Measurements from ENCODE around the gene DFFA. TPM values are rescaled to one million over a fixed set of nuclear protein-coding genes. Genes with fewer than 3 reads are reported as not detected.
A peak's percentile ranks its signal among the peaks of the same experiment; 100 is the strongest.

DFFA gene
- total RNA-seq, 2 experiments from 2014 or later = 102 to 103 TPM

DNA sequence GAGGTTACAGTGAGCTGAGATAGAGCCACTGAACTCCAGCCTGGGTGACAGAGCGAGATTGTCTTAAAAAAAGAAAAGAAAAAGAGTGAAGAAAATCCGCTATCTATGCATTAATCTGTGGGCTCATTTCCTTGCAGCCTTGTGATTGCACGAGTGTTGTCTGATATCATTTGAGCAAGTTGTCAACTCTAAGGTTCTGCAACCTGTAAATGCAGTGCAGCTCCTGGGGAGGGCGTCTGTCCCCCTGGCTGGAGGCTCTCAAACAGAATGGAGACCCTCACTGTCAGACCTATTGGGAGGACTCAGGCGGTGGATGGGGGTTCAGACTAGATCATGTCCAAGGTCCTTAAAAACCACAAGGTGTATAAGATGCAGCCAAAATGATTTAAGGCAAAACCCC is 16.3 kb downstream of the DFFA start:
- DNase-seq = no peak
- H3K36me3 Mint-ChIP-seq = peaks cover 21% of the 10 kb centered on the region
- no peak overlapping the region for H3K27ac Mint-ChIP-seq
- no peaks in the 10 kb centered on the region for H3K27me3 Mint-ChIP-seq
- peaks cover 5% of the 10 kb centered on the region for H3K4me1 Mint-ChIP-seq
- H3K9me3 Mint-ChIP-seq = no peaks in the 10 kb centered on the region
- H3K4me3 Mint-ChIP-seq = no peak overlapping the region

DNA sequence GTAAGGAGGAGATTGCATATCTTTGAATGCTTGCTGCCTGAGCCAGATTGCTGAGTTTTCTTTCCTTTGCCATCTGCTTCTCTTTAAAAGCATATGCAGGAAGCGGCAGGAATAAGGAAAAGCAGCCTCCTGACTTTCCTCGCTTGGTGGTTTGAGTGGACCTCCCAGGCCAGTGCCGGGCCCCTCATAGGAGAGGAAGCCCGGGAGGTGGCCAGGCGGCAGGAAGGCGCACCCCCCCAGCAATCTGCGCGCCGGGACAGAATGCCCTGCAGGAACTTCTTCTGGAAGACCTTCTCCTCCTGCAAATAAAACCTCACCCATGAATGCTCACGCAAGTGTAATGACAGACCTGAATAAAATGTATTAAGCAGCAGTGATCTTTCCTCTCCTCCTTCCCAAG is 21.0 kb downstream of the DFFA start:
- Mint-ChIP-seq H3K4me1 (no peaks in the 10 kb centered on the region), H3K27ac (no peak overlapping the region), H3K36me3 (peaks cover 19% of the 10 kb centered on the region), H3K9me3 (no peaks in the 10 kb centered on the region), H3K27me3 (no peaks in the 10 kb centered on the region), H3K4me3 (no peak overlapping the region)
- DNase-seq = no peak

DNA sequence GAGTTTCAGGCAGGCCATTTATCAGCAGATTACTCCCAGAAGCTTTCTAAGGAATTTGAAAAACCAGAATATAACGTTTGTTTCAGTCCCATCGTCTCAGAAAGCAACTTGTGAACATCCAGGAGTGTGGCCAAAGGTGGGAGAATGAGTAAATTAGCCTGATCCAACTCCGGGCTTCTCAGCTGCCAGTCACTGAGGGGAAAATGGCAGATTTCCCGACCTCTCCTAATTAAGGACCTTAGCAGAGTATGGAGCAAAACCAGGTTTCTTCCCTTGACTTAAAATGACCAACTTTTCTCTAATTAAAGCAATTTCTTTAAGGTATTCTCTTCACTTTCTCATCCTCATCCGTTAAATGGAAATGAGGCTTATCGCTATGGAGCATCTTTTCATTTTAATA is 21.5 kb downstream of the DFFA start:
- H3K27ac Mint-ChIP-seq = no peak overlapping the region
- no peaks in the 10 kb centered on the region for H3K27me3 Mint-ChIP-seq
- DNase-seq = no peak
- H3K4me3 Mint-ChIP-seq = no peak overlapping the region
- H3K36me3 Mint-ChIP-seq = peaks cover 15% of the 10 kb centered on the region
- H3K4me1 Mint-ChIP-seq = no peaks in the 10 kb centered on the region
- no peaks in the 10 kb centered on the region for H3K9me3 Mint-ChIP-seq

DNA sequence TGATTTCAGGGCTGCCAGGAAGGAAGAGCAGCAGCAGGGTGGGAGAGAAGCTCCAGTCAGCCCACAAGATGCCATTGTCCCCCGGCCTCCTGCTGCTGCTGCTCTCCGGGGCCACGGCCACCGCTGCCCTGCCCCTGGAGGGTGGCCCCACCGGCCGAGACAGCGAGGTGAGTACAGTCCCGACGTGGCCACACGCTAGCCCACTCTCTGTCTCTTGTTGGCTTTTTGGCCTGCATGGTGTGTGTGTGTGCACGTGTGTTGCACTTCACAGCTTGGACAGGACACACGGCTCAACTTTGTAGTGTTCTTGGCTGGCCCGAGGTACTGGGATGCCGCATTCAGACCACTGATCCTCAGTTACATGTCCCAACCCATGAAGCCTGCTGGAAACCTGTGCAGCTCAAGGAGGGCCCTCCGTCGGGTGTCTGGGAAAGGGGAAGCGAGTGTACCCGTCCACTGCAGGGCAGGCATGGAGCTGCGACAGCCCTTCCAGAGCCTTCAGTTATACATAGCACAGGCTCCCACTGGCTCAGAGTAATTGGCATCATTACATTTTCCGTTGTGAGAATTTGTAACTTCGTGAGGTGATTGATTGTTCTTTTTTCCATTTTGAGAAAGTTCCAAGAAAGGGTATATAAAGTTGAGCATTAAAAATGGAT is 22.0 kb downstream of the DFFA start:
- no peaks in the 10 kb centered on the region for H3K9me3 Mint-ChIP-seq
- peaks cover 15% of the 10 kb centered on the region for H3K36me3 Mint-ChIP-seq
- DNase-seq = no peak
- no peak overlapping the region for H3K4me3 Mint-ChIP-seq
- no peak overlapping the region for H3K27ac Mint-ChIP-seq
- no peaks in the 10 kb centered on the region for H3K4me1 Mint-ChIP-seq
- no peaks in the 10 kb centered on the region for H3K27me3 Mint-ChIP-seq

DNA sequence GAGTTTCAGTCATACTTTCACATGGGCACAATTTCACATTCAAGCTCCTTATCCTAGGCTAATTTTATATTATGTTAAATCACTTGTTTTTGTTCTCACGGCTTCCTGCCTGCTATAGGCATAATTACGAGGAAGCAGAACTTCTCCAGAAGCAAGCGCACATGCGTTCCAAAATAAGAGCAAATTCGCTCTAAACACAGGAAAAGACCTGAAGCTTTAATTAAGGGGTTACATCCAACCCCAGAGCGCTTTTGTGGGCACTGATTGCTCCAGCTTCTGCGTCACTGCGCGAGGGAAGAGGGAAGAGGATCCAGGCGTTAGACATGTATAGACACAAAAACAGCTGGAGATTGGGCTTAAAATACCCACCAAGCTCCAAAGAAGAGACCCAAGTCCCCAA is 22.6 kb downstream of the DFFA start, which contains the start of gene CORT:
CORT (plus strand) TSS at position 281 of the 400 bp plus-strand sequence. CDS start 193 bp downstream, outside the sequence.
- no peaks in the 10 kb centered on the region for H3K27me3 Mint-ChIP-seq
- H3K27ac Mint-ChIP-seq = no peak within 1 kb of the TSS
- no peak for DNase-seq
- no peak within 1 kb of the TSS for H3K4me3 Mint-ChIP-seq
- no peaks in the 10 kb centered on the region for H3K4me1 Mint-ChIP-seq
- H3K9me3 Mint-ChIP-seq = no peaks in the 10 kb centered on the region
- H3K36me3 Mint-ChIP-seq = peaks cover 13% of the 10 kb centered on the region

DNA sequence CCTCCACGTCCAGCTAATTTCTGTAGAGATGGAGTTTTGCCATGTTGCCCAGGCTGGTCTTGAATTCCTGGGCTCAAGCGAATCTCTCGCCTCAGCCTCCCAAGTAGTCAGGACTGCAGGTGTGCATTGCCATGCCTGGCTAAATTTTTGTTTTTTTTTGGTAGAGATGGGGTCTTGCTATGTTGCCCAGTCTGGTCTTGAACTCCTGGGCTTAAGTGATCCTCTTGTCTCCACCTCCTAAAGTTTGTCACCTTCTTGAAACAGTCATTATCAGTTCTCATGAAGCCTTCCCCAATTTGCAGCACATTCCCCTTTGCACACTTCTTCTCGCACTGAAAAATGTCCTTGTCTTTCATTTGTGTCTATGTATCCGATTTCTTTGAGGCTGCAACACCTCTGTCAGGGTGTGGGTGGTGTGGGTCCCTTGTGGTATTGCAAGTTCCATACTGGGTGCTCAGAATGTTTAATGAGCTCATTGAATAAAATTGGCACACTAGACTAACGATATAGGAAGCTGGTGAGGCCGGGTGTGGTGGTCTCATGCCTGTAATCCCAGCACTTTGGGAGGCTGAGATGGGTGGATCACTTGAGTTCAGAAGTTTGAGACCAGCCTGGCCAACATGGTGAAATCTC is 25.4 kb downstream of the DFFA start:
- Mint-ChIP-seq H3K9me3 (no peaks in the 10 kb centered on the region), H3K36me3 (peaks cover 10% of the 10 kb centered on the region), H3K4me3 (no peak overlapping the region), H3K4me1 (no peaks in the 10 kb centered on the region), H3K27ac (no peak overlapping the region), H3K27me3 (no peaks in the 10 kb centered on the region)
- DNase-seq = no peak

DNA sequence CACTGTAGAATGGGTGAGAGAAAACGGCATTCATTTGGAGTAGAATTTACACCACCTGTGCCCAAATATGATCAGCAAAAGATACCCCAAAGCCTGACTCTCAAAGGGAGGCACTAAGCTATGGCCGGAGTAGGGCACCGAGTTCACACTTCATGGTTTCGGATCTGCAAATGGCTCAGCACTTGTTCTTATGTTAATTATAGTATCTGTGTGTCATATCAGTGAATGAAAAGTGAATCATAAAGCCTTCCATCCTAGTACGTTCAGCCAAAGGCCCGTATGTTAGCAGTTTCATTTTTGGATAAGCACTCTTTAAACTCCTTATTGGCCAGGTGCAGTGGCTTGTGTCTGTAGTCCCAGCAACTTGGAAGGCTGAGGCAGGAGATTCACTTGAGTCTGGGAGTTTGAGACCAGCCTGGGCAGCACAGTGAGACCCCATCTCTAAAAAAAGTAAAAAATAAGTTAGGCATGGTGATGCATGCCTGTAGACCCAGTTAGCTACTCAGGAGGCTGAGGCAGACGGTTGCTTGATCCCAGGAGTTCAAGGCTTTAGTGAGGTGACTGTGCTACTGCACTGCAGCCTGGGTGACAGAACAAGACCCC is 27.4 kb downstream of the DFFA start:
- no peaks in the 10 kb centered on the region for H3K4me1 Mint-ChIP-seq
- no peak overlapping the region for H3K4me3 Mint-ChIP-seq
- no peaks in the 10 kb centered on the region for H3K9me3 Mint-ChIP-seq
- H3K27ac Mint-ChIP-seq = no peak overlapping the region
- DNase-seq = no peak
- H3K27me3 Mint-ChIP-seq = no peaks in the 10 kb centered on the region
- H3K36me3 Mint-ChIP-seq = peaks cover 10% of the 10 kb centered on the region

DNA sequence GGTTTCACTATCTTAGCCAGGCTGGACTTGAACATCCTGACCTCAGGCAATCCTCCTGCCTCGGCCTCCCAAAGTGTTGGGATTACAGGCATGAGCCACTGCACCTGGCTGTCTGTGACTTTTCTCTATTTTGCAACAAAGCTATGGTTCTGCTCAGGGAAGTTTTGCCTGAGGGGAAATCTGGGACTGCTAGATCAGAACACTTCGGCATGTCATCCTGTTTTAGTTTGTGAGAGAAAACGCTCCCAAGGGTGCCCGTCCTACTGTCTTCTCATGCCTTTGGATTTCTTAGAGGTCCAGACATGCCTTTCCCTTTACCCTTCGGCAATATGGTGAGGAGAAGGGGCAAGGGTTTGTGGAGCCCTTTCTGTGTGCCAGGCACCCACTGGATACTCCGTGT is 28.1 kb downstream of the DFFA start:
- Mint-ChIP-seq H3K36me3 (peaks cover 10% of the 10 kb centered on the region), H3K9me3 (no peaks in the 10 kb centered on the region), H3K27me3 (no peaks in the 10 kb centered on the region), H3K4me1 (no peaks in the 10 kb centered on the region), H3K4me3 (no peak overlapping the region), H3K27ac (no peak overlapping the region)
- no peak for DNase-seq

DNA sequence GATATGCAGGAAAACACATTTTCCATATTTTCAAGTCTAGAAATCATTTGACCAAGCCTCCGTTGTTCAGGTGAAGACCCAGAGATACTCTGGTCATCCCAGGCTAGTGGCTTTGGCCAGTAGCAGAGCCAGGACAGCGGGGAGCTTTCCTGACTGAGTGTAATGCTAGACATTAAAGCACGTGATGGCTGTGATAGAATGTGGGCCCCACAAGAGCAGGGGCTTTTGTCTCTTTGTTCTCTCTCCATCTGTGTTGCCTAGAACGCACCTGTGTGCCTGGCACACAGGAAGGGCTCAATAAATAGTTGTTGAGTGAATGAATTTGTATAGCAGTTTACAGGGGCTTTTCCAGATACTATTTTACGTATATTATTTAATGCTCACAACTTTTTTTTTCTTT is 31.5 kb downstream of the DFFA start:
- Mint-ChIP-seq H3K27ac (no peak overlapping the region), H3K36me3 (peaks cover 3% of the 10 kb centered on the region), H3K9me3 (no peaks in the 10 kb centered on the region), H3K27me3 (no peaks in the 10 kb centered on the region), H3K4me3 (no peak overlapping the region), H3K4me1 (peaks cover 2% of the 10 kb centered on the region)
- no peak for DNase-seq

DNA sequence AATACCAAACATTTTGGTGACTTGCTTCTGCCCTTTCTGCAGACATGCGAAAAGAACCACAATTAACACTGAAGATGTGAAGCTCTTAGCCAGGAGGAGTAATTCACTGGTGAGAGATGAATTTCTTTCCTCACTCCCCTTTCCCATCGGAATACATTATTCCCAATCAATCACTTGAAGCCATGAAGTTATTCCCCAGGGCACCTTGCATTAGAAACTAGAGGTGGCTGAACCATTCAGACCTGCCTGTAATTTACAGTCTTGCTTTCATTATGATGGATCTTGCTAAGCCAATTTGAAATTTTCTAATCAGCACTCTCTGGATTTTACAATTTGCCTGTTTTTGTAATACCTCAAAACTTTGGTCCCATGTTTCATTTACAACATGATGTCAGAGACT is 32.0 kb downstream of the DFFA start:
- no peaks in the 10 kb centered on the region for H3K9me3 Mint-ChIP-seq
- H3K4me3 Mint-ChIP-seq = no peak overlapping the region
- no peaks in the 10 kb centered on the region for H3K27me3 Mint-ChIP-seq
- H3K36me3 Mint-ChIP-seq = peaks cover 3% of the 10 kb centered on the region
- DNase-seq = no peak
- H3K4me1 Mint-ChIP-seq = peaks cover 2% of the 10 kb centered on the region
- no peak overlapping the region for H3K27ac Mint-ChIP-seq

DNA sequence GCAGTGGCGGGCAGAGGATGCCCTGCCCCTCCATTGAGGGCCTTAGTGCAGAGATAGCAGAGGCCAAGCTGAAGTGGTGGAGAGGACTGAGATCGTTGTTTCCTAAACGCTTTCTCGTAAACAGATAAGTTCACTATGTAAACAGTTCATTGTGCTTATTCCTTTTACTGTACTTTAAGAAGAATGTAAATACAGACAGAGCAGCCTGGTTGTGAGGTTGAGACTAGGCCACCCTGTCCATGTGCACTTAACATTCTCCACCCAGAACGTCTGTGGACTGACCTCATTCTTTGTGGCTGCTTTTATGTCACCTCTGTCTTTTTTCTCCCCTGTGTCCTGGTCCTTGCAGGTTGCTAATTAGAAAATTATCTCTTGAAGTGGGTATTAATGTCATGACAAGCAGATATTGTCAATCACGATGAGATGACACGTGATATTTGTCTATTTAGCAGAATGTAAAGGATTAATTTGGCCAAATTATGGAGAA is 33.6 kb downstream of the DFFA start:
- Mint-ChIP-seq H3K9me3 (no peaks in the 10 kb centered on the region), H3K4me3 (no peak overlapping the region), H3K4me1 (peaks cover 4% of the 10 kb centered on the region), H3K36me3 (no peaks in the 10 kb centered on the region), H3K27me3 (no peaks in the 10 kb centered on the region), H3K27ac (no peak overlapping the region)
- DNase-seq = no peak

DNA sequence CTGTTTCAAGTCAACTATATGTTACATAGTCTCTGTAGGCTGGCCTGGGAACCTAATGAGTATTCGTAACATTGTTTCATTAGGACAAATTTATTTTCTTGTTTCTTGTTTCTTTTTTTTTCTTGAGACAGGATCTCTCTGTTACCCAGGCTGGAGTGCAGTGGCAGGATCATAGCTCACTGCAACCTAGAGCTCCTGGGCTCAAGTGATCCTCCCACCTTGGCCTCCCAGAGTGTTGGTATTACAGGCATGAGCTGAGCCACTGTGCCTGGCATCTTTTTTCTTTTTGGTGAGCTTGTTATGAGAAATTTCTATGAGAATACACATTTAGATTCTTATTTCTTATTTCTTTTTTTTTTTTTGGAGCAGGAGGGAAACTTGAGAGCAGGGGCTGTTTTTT is 35.3 kb downstream of the DFFA start:
- Mint-ChIP-seq H3K27ac (no peak overlapping the region), H3K4me3 (no peak overlapping the region), H3K9me3 (no peaks in the 10 kb centered on the region), H3K27me3 (no peaks in the 10 kb centered on the region), H3K36me3 (no peaks in the 10 kb centered on the region), H3K4me1 (peaks cover 8% of the 10 kb centered on the region)
- no peak for DNase-seq

DNA sequence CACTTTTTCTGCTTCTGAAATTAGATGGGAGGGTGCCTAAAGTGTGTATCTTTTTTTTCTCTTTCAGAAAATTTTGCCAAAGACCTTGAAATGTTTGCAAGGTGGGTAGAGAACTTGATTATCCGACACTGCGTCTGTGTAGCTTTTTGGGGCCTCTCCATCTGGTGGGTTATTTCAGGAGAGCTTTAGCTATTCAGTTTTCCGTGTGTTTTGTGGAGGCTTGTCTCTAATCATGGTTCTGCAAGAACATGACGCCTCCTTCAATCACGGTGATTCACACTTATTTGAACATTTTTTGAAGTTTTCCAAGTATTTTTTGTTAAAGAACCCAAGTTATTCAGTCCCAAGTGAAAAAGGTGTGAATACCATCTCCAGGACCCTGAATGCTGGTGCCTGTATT is 37.7 kb downstream of the DFFA start:
- Mint-ChIP-seq H3K9me3 (no peaks in the 10 kb centered on the region), H3K4me1 (peaks cover 21% of the 10 kb centered on the region), H3K36me3 (peaks cover 5% of the 10 kb centered on the region), H3K4me3 (no peak overlapping the region), H3K27ac (no peak overlapping the region), H3K27me3 (no peaks in the 10 kb centered on the region)
- no peak for DNase-seq

DNA sequence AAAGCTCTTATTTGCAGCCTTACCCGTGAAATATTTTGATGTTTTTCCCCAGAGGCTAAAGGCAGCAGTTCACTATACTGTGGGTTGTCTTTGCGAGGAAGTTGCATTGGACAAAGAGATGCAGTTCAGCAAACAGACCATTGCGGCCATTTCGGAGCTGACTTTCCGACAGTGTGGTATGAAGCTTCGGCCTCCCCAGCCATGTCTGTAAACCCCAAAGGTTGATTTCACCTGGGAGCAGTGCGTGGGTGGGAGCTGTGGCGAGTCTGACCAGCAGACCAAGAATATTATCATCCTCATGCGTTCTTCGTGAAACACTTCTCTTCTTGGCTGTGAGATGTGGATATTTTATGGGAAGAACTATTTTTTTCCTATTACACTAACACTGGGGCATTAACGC is 38.5 kb downstream of the DFFA start:
- Mint-ChIP-seq H3K36me3 (peaks cover 5% of the 10 kb centered on the region), H3K27ac (no peak overlapping the region), H3K4me3 (no peak overlapping the region), H3K4me1 (peaks cover 22% of the 10 kb centered on the region), H3K9me3 (no peaks in the 10 kb centered on the region), H3K27me3 (no peaks in the 10 kb centered on the region)
- no peak for DNase-seq

DNA sequence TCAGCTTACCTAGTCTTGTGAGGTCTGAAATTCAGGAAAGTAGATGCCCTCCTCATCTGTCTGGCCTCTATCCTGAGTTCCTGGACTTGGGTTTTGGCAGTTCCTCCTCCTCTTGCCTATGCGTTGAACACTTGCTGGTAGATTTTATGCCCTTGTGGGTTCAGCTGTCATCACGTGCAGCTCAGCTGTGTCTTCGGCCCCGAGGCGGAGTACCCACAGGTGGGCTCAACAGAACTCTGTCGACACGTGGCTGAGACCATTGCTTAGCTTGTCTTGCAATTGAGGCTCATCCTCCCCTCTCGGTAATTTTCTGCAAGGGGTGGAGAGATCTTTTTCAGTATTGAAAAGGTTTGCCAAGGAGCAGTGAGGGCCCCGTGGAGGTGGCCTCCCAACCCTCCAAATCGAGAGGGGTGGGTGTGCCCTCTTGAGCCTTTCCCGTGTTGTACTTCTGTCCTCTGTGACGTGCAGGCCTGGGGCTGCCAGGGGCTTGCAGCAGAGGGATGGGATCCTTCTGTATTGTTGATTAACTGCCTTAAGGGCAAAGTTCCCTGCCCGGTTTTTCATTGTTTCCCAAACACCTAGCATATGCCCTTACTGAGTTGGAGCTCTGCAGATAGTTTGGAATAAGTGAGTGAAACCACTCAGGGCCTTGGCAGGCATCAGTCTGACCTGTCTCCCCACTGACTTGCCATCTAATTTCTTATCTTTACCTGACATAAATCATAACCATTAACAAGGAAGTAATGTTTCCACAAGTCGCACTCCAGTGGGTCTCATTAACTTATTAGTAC is 39.2 kb downstream of the DFFA start:
- Mint-ChIP-seq H3K27me3 (no peaks in the 10 kb centered on the region), H3K4me1 (peaks cover 22% of the 10 kb centered on the region), H3K9me3 (no peaks in the 10 kb centered on the region), H3K27ac (no peak overlapping the region), H3K4me3 (peak overlapping the region; percentile 14), H3K36me3 (peaks cover 5% of the 10 kb centered on the region)
- no peak for DNase-seq
